ENCODE data around the gene SIRT7. TPM values are rescaled to one million over a fixed set of nuclear protein-coding genes. Genes with fewer than 3 reads are reported as not detected.

Gene SIRT7
- 16.9 and 21.2 TPM in 2 replicates for total RNA-seq

GRCh38 chr17:81917565-81918332 lies at the start of gene SIRT7:
SIRT7 (minus strand) TSS chr17:81918176; CDS start chr17:81918131, 45 bp downstream.

GRCh38 chr17:81961087-81961511 lies 43.1 kb upstream of the SIRT7 start, which contains the start of gene NOTUM:
NOTUM (minus strand) TSS chr17:81961187; CDS start chr17:81960909, 278 bp downstream.

GRCh38 chr17:81947189-81947588 lies 29.2 kb upstream of the SIRT7 start, which contains the start of gene MYADML2:
MYADML2 (minus strand) TSS chr17:81947233; CDS start chr17:81941741, 5,492 bp downstream.

GRCh38 chr17:81927653-81928543 lies 9.9 kb upstream of the SIRT7 start, which contains the start of gene MAFG:
MAFG (minus strand) TSS chr17:81927735; CDS start chr17:81923185, 4,550 bp downstream.

GRCh38 chr17:81911277-81911961 lies 6.6 kb downstream of the SIRT7 start, which contains the start of gene PCYT2:
PCYT2 (minus strand) TSS chr17:81911399; CDS start chr17:81911355, 44 bp downstream.

GRCh38 chr17:81902023-81902652 lies 15.8 kb downstream of the SIRT7 start, which contains the start of gene NPB:
NPB (plus strand) TSS chr17:81902238; CDS start chr17:81902278, 40 bp downstream.

GRCh38 chr17:81870981-81871386 lies 47.0 kb downstream of the SIRT7 start, which contains the start of gene ARHGDIA:
ARHGDIA (minus strand) TSS chr17:81871337; CDS start chr17:81869930, 1,407 bp downstream.

Other genes with a start within 250 kb of the SIRT7 start
- 25.5 and 37.8 TPM in 2 replicates for gene ARL16, start 234.4 kb downstream of the SIRT7 start, total RNA-seq
- gene HGS, start 234.2 kb downstream of the SIRT7 start, total RNA-seq: 54.6 and 69.7 TPM in 2 replicates
- 5.4 and 6.6 TPM in 2 replicates for gene MRPL12, start 214.8 kb downstream of the SIRT7 start, total RNA-seq
- gene SLC25A10, start 205.9 kb downstream of the SIRT7 start, total RNA-seq: 6.1 and 6.3 TPM in 2 replicates
- 0.09 TPM in 1 of 2 replicates, not detected in the other for gene GCGR, start 114.0 kb downstream of the SIRT7 start, total RNA-seq
- 78.6 and 95.7 TPM in 2 replicates for gene MCRIP1, start 84.9 kb downstream of the SIRT7 start, total RNA-seq
- gene PPP1R27, start 83.1 kb downstream of the SIRT7 start, total RNA-seq: not detected in 2 replicates
- 1,172 and 1,485 TPM in 2 replicates for gene P4HB, start 57.6 kb downstream of the SIRT7 start, total RNA-seq
- 48.4 and 63.1 TPM in 2 replicates for gene ARHGDIA, start 46.8 kb downstream of the SIRT7 start, total RNA-seq
- gene ALYREF, start 26.6 kb downstream of the SIRT7 start, total RNA-seq: 109 and 112 TPM in 2 replicates
- gene ANAPC11, start 26.5 kb downstream of the SIRT7 start, total RNA-seq: 198 and 226 TPM in 2 replicates
- gene NPB, start 15.9 kb downstream of the SIRT7 start, total RNA-seq: 0.28 and 0.46 TPM in 2 replicates
- gene PCYT2, start 6.8 kb downstream of the SIRT7 start, total RNA-seq: 61.2 and 81.8 TPM in 2 replicates
- 13.7 and 17.0 TPM in 2 replicates for gene MAFG, start 9.6 kb upstream of the SIRT7 start, total RNA-seq
- 105 and 117 TPM in 2 replicates for gene PYCR1, start 19.1 kb upstream of the SIRT7 start, total RNA-seq
- not detected in 2 replicates for gene MYADML2, start 29.1 kb upstream of the SIRT7 start, total RNA-seq
- gene NOTUM, start 43.0 kb upstream of the SIRT7 start, total RNA-seq: under 0.01 and 0.09 TPM in 2 replicates
- 25.0 and 26.6 TPM in 2 replicates for gene ASPSCR1, start 59.5 kb upstream of the SIRT7 start, total RNA-seq
- gene CENPX, start 104.7 kb upstream of the SIRT7 start, total RNA-seq: 14.4 and 20.1 TPM in 2 replicates
- gene LRRC45, start 105.1 kb upstream of the SIRT7 start, total RNA-seq: 9.2 and 11.1 TPM in 2 replicates
- 5.7 and 10.6 TPM in 2 replicates for gene RAC3, start 113.5 kb upstream of the SIRT7 start, total RNA-seq
- 44.4 and 57.6 TPM in 2 replicates for gene DCXR, start 119.5 kb upstream of the SIRT7 start, total RNA-seq
- gene RFNG, start 133.6 kb upstream of the SIRT7 start, total RNA-seq: 27.9 and 44.6 TPM in 2 replicates
- gene GPS1, start 133.7 kb upstream of the SIRT7 start, total RNA-seq: 85.9 and 88.7 TPM in 2 replicates
- 48.6 and 57.0 TPM in 2 replicates for gene DUS1L, start 147.6 kb upstream of the SIRT7 start, total RNA-seq
- gene FASN, start 180.1 kb upstream of the SIRT7 start, total RNA-seq: 67.0 and 94.7 TPM in 2 replicates